Right lobe of liver (tissue), 6 donors: ENCODE measurements around the gene TMEM229A. TPM values are rescaled to one million over a fixed set of nuclear protein-coding genes. Genes with fewer than 3 reads are reported as not detected.

Source experiments
- ATAC-seq, 4 donors: fragments of 200-7000 bp; cut with Tn5 transposase; one replicate each; pipeline ENCODE4 v1.9.1; 2020; ENCODE audit warnings: mild to moderate bottlenecking in 4 of 4, moderate library complexity in 4 of 4
- DNase-seq, 3 donors: peaks; one replicate each; pipeline ENCODE4 v3.0.0-alpha.2; 2020
- H3K27ac ChIP-seq, 3 donors: fragments of 200-600 bp; one replicate each; pipeline ENCODE4 v1.8.0; 2022
- H3K27me3 ChIP-seq, 2 donors: fragments of 200-600 bp; one replicate each; pipeline ENCODE4 v1.8.0; 2022
- H3K36me3 ChIP-seq, 4 donors: fragments of 200-600 bp; sonication (generic) in 1 of 4; one replicate each; pipeline versions ENCODE4 v1.5.1 to v1.8.0; 2017 to 2022; ENCODE audit warnings: control low read depth in 1 of 4
- H3K4me1 ChIP-seq, 4 donors: fragments of 200-600 bp; sonication (generic) in 1 of 4; one replicate each; pipeline versions ENCODE4 v1.5.1 to v1.8.0; 2017 to 2022; ENCODE audit warnings: control low read depth in 1 of 4
- H3K4me3 ChIP-seq, 3 donors: fragments of 200-600 bp; one replicate each; pipeline ENCODE4 v1.8.0; 2022
- H3K9me3 ChIP-seq, 4 donors: fragments of 200-600 bp; sonication (generic) in 1 of 4; one replicate each; pipeline versions ENCODE4 v1.5.1 to v1.8.0; 2017 to 2022; ENCODE audit warnings: control low read depth in 1 of 4
- CTCF ChIP-seq, 4 donors: fragments of 200-600 bp in 3 of 4; fragments of 450-650 bp in 1 of 4; IDR thresholded peaks; one replicate each; pipeline versions ENCODE4 v1.5.1 to v1.8.0; 2016 to 2022; ENCODE audit warnings: antibody characterized with exemption in 4 of 4, mild to moderate bottlenecking in 2 of 4
- POLR2A ChIP-seq: fragments of 450-650 bp; IDR thresholded peaks from one replicate; pipeline ENCODE4 v1.6.1; 2017; ENCODE audit warnings: antibody characterized with exemption, mild to moderate bottlenecking
- WGBS: methylation state at CpG from one replicate; pipeline ENCODE4 v1.1.6; 2018; ENCODE audit warnings: low coverage, low lambda C conversion rate; ENCODE audit not compliant: insufficient coverage; ENCODE audit errors: missing lambda C conversion rate; 5-methylcytosine and 5-hydroxymethylcytosine counted together
- intact Hi-C, 2 donors: fragments of 100-400 bp; cut with DNase I; formaldehyde crosslinking; loops; one replicate each; pipeline versions ENCODE4 v1.11.2 to v1.14.1; 2022
- total RNA-seq, 6 experiments: library from RNA; depleted of rRNA in 2 of 6; stranded (reverse); fragments of >200 nt in 2 of 6; fragmentation: NEBNext Ultra II Directional in 3 of 6; extraction: Animal tissue kit (Norgen Biotek cat#: 25700) in 3 of 6; gene quantifications; one replicate each; pipeline versions ENCODE4 v1.1.0 to v1.2.4, GENCODE V29; 2016 to 2023
- donor health status: DM: no; HTN: yes; CAD: no.
- donor health status: DM: no; HTN: no; CAD: no.
- donor health status: DM: no; HTN: no; CAD: no.
- donor health status: DM: no; HTN: yes; CAD: no.
- donor health status: DM: no; HTN: yes; CAD: no.

The TMEM229A gene
- total RNA-seq, 6 experiments from 2014 or later, result not detected

- no peak for TF ChIP-seq POLR2A
- no peak for TF ChIP-seq CTCF (IDR thresholded peaks at IDR 0.05)
- Histone ChIP-seq H3K27me3 (no peaks in the 10 kb centered on the region), H3K27ac (no peak overlapping the region), H3K36me3 (no peaks in the 10 kb centered on the region), H3K4me1 (no peaks in the 10 kb centered on the region), H3K9me3 (no peaks in the 10 kb centered on the region), H3K4me3 (no peak overlapping the region)
- intact Hi-C loops, result no loop called here
- no peak for ATAC-seq
- no peak for DNase-seq
- 52% methylated on average over 4 of the region's 4 CpGs for WGBS
These were observed 40.4 kb upstream of the TMEM229A start for GRCh38 chr7:124073310-124073645.

- Histone ChIP-seq H3K4me1 (no peaks in the 10 kb centered on the region), H3K27me3 (no peaks in the 10 kb centered on the region), H3K9me3 (no peaks in the 10 kb centered on the region), H3K36me3 (no peaks in the 10 kb centered on the region), H3K27ac (no peak overlapping the region), H3K4me3 (no peak overlapping the region)
- intact Hi-C loops, result no loop called here
- TF ChIP-seq POLR2A (no peak), CTCF (IDR thresholded peaks at IDR 0.05) (no peak)
- ATAC-seq (no peak), DNase-seq (no peak)
- 42% methylated on average over 4 of the region's 4 CpGs for WGBS
These were observed 39.9 kb upstream of the TMEM229A start for GRCh38 chr7:124072603-124073309.

- no peaks in the 10 kb centered on the region for H3K36me3 ChIP-seq
- intact Hi-C loops, result no loop called here
- no peaks in the 10 kb centered on the region for H3K27me3 ChIP-seq
- ATAC-seq, result no peak
- no peaks in the 10 kb centered on the region for H3K4me1 ChIP-seq
- no peak for DNase-seq
- TF ChIP-seq POLR2A (no peak), CTCF (IDR thresholded peaks at IDR 0.05) (no peak)
- no peak overlapping the region for H3K4me3 ChIP-seq
- 17% methylated on average over 1 of the region's 1 CpG for WGBS
- no peaks in the 10 kb centered on the region for H3K9me3 ChIP-seq
- no peak overlapping the region for H3K27ac ChIP-seq
These were observed 39.0 kb upstream of the TMEM229A start for GRCh38 chr7:124071843-124072242.

- no peaks in the 10 kb centered on the region for H3K4me1 ChIP-seq
- TF ChIP-seq CTCF (IDR thresholded peaks at IDR 0.05) (no peak), POLR2A (no peak)
- no peaks in the 10 kb centered on the region for H3K36me3 ChIP-seq
- WGBS, result 38% methylated on average over 1 of the region's 1 CpG
- H3K27me3 ChIP-seq, result no peaks in the 10 kb centered on the region
- intact Hi-C loops, result no loop called here
- no peaks in the 10 kb centered on the region for H3K9me3 ChIP-seq
- DNase-seq (no peak), ATAC-seq (no peak)
- no peak overlapping the region for H3K4me3 ChIP-seq
- H3K27ac ChIP-seq, result no peak overlapping the region
These were observed 29.3 kb upstream of the TMEM229A start for GRCh38 chr7:124062171-124062570.

- WGBS, result 38% methylated on average over 2 of the region's 2 CpGs
- ATAC-seq, result no peak
- no peaks in the 10 kb centered on the region for H3K4me1 ChIP-seq
These were observed 27.7 kb upstream of the TMEM229A start for GRCh38 chr7:124060528-124060927.

More at GRCh38 chr7:124060528-124060927, 27.7 kb upstream of the TMEM229A start:
- no peak overlapping the region for H3K27ac ChIP-seq
- TF ChIP-seq POLR2A (no peak), CTCF (IDR thresholded peaks at IDR 0.05) (no peak)
- DNase-seq, result no peak
- no peak overlapping the region for H3K4me3 ChIP-seq
- intact Hi-C loops, result no loop called here
- no peaks in the 10 kb centered on the region for H3K9me3 ChIP-seq
- no peaks in the 10 kb centered on the region for H3K36me3 ChIP-seq
- no peaks in the 10 kb centered on the region for H3K27me3 ChIP-seq
